Muscle layer of duodenum (tissue), 2 donors: ENCODE measurements around the gene SLC17A8.

ENCODE experiments used
- H3K27ac ChIP-seq: one replicate; pipeline ENCODE4 v1.7.0; 2013; ENCODE audit warnings: mild to moderate bottlenecking, low read length
- H3K27me3 ChIP-seq: one replicate; pipeline ENCODE4 v1.7.0; 2013; ENCODE audit warnings: low read depth, mild to moderate bottlenecking, control low read depth, low read length
- H3K36me3 ChIP-seq, 2 donors: one replicate each; pipeline ENCODE4 v1.7.0; 2013; ENCODE audit warnings: low read length in 2 of 2, control low read depth in 1 of 2, mild to moderate bottlenecking in 1 of 2; ENCODE audit not compliant: insufficient read depth in 2 of 2, control insufficient read depth in 1 of 2
- H3K4me1 ChIP-seq, 2 donors: one replicate each; pipeline ENCODE4 v1.7.0; 2013; ENCODE audit warnings: low read length in 2 of 2, mild to moderate bottlenecking in 2 of 2, control low read depth in 1 of 2, moderate library complexity in 1 of 2; ENCODE audit not compliant: insufficient read depth in 2 of 2, control insufficient read depth in 1 of 2
- H3K4me3 ChIP-seq, 2 donors: one replicate each; pipeline ENCODE4 v1.7.0; 2013; ENCODE audit warnings: low read length in 2 of 2, low read depth in 1 of 2, mild to moderate bottlenecking in 1 of 2
- H3K9me3 ChIP-seq, 2 donors: one replicate each; pipeline ENCODE4 v1.7.0; 2013; ENCODE audit warnings: low read length in 2 of 2, control low read depth in 1 of 2, mild to moderate bottlenecking in 1 of 2; ENCODE audit not compliant: control insufficient read depth in 1 of 2
- donor health status: healthy.

The SLC17A8 gene

GRCh38 chr12:100453951-100454350, 97.1 kb downstream of the SLC17A8 start:
- H3K4me1 ChIP-seq: peaks cover 0 to 27% of the 10 kb centered on the region in 2 donors
- no peak overlapping the region for H3K4me3 ChIP-seq
- H3K36me3 ChIP-seq: no peaks in the 10 kb centered on the region
- H3K27me3 ChIP-seq: no peaks in the 10 kb centered on the region
- H3K27ac ChIP-seq: no peak overlapping the region
- H3K9me3 ChIP-seq: no peaks in the 10 kb centered on the region

DNA sequence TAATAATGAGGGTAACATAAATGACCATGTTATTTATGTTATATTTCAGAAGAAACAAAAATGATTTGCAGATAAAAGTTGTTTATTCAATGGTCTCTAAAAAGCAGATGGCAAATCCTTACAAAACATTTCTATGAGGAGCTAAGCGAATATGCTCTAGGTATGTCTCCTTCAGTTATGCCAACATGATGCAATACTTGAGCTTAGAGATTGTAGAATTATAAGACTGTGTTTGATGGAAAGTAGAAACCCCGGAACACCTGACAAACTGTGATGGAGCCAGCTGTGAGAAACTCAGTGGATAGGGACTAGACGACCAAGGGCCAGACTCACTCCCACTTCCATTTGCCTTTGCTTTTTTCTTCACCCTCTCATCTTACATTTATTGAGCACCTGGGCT, 99.0 kb downstream of the SLC17A8 start:
- no peaks in the 10 kb centered on the region for H3K9me3 ChIP-seq
- H3K27ac ChIP-seq: no peak overlapping the region
- peaks cover 0 to 24% of the 10 kb centered on the region in 2 donors for H3K4me1 ChIP-seq
- H3K36me3 ChIP-seq: no peaks in the 10 kb centered on the region
- H3K27me3 ChIP-seq: no peaks in the 10 kb centered on the region
- H3K4me3 ChIP-seq: no peak overlapping the region

DNA sequence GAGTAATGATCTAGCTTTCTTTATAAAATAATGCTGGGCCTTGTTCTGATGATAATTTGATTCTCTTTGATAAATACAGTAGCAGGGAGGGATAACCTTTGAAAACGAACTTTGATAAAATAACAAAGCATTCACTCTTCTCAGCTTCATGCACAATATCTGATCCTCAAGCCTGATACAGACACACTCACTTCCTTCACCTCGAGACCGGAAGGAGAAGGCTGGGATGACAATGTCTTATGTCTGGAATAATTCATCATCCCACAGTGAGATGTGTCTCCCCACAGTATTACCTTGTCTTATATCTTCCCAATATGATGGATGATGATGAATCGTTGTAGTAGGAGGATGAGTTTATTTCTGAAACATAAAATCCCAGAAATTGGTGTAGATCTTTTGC, 101.3 kb downstream of the SLC17A8 start:
- Histone ChIP-seq H3K27ac (no peak overlapping the region), H3K9me3 (no peaks in the 10 kb centered on the region), H3K4me3 (no peak overlapping the region), H3K36me3 (no peaks in the 10 kb centered on the region), H3K4me1 (peaks cover 0 to 20% of the 10 kb centered on the region in 2 donors), H3K27me3 (no peaks in the 10 kb centered on the region)

- Histone ChIP-seq H3K27ac (no peak overlapping the region), H3K4me1 (peaks cover 0 to 6% of the 10 kb centered on the region in 2 donors), H3K9me3 (no peaks in the 10 kb centered on the region), H3K36me3 (no peaks in the 10 kb centered on the region), H3K27me3 (no peaks in the 10 kb centered on the region), H3K4me3 (no peak overlapping the region)
Measured at GRCh38 chr12:100460702-100461101, 103.8 kb downstream of the SLC17A8 start.

DNA sequence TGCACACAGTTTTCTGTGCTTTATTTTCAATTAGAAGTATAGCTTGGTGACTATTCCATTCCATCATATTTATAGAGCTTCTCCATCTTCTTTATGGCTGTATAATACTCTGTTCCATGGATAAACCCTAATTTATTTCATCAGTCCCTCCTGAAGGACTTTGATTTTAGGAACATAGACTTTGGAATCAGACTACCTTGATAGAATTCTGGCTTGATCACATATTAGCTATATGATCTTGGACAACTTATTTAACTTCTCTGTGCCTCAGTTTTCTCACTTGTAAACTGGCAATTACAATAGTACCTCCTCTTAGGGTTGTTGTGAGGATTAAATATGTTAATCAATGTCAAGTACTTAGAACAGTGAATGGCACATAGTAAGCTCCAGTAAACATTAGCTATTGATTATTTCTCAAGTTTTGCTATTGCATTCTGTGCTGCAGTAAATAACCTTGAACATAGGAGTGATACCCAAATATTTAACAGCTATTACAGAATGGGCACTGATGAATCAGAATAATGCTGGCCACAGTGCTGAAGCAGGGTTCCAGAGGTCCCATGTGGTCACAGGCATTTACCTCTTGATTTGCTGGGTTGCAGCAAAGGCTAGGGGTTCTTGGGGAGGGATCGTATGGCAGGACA, 104.6 kb downstream of the SLC17A8 start:
- H3K27ac ChIP-seq: no peak overlapping the region
- H3K27me3 ChIP-seq: no peaks in the 10 kb centered on the region
- peaks cover 0 to 6% of the 10 kb centered on the region in 2 donors for H3K4me1 ChIP-seq
- no peaks in the 10 kb centered on the region for H3K36me3 ChIP-seq
- no peaks in the 10 kb centered on the region for H3K9me3 ChIP-seq
- H3K4me3 ChIP-seq: no peak overlapping the region

- H3K4me1 ChIP-seq: peaks cover 0 to 6% of the 10 kb centered on the region in 2 donors
- no peaks in the 10 kb centered on the region for H3K36me3 ChIP-seq
- no peaks in the 10 kb centered on the region for H3K27me3 ChIP-seq
- H3K9me3 ChIP-seq: no peaks in the 10 kb centered on the region
- H3K27ac ChIP-seq: no peak overlapping the region
- no peak overlapping the region for H3K4me3 ChIP-seq
Measured at GRCh38 chr12:100463661-100464060, 106.8 kb downstream of the SLC17A8 start.

DNA sequence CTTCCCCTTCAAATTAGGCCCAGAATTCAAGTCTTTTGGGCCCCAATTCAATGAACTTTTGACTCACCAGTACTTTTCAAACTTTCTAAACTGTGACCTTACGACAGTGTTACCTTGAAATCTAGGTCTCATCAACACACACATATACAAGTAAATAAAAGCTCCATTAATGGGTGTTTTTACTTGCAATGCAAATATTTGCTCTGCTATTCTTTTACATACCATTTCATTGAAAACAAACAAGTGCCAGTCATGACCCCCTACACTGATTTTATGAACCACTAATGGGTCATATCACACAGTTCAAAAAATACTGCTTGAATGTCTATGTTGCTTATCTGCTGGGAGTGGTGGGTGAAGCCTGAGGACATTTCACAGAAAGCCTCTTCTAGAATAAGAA, 107.7 kb downstream of the SLC17A8 start:
- Histone ChIP-seq H3K9me3 (no peaks in the 10 kb centered on the region), H3K27ac (no peak overlapping the region)

DNA sequence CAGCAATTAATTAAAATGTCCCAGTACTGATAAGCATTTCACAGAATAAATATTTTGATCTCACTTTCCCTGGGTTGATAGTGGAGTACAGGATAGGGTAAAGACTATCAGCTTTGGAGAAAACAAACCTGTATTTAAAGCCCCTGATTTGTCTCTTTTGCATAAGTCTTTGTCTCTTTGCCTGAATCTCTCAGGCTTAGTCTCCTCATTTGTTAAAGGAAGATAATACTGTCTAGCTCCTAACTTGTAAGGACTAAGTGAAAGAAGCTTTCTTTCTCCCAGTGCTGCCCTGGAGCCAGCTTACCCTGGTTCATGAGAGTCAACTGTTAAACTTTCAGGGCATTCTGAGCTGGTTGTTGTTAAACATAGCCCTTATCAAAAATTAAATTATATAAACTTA, 111.3 kb downstream of the SLC17A8 start:
- no peak overlapping the region for H3K4me3 ChIP-seq
- H3K4me1 ChIP-seq: peaks cover 0 to 2% of the 10 kb centered on the region in 2 donors
- H3K27me3 ChIP-seq: no peaks in the 10 kb centered on the region
- H3K27ac ChIP-seq: no peak overlapping the region
- H3K9me3 ChIP-seq: no peaks in the 10 kb centered on the region
- no peaks in the 10 kb centered on the region for H3K36me3 ChIP-seq

More for the DNA sequence above, 107.7 kb downstream of the SLC17A8 start:
- H3K36me3 ChIP-seq: no peaks in the 10 kb centered on the region
- no peak overlapping the region for H3K4me3 ChIP-seq
- H3K4me1 ChIP-seq: peaks cover 0 to 6% of the 10 kb centered on the region in 2 donors
- no peaks in the 10 kb centered on the region for H3K27me3 ChIP-seq
